ENCODE results near the gene FUS.
"Not testable (repeated sequence)": the region's sequence is repeated elsewhere in the genome, so short reads cannot be mapped to it uniquely, and the experiment has no call there.

The FUS gene

DNA sequence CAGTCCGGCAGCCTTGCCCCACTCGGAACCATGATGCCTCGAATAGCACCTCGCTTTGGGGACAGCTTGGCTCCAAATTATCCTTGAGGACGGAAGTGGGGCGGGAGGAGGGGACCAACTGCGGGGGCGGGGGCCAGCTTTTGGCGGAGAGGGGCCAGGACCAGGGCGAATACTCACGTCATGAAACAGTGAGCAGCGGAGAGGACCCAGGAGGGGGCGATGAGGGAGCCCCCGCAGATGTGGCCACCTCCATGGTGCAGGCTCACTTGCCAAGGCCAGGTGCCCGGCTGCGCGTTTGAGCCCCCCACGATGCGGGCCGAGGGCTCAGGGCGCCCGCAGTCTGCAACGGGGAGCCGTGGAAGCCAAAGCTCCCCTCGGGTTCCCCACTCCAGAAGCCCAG lies 31.0 kb upstream of the FUS start:
- no peak for ATAC-seq (replicated peaks; ENCODE audit: extremely low read depth, poor library complexity, severe bottlenecking)
- Mint-ChIP-seq H3K4me3 (no peak overlapping the region), H3K27ac (ENCODE audit: low read depth) (no peak overlapping the region), H3K4me1 (peaks cover 5% of the 10 kb centered on the region), H3K27me3 (no peaks in the 10 kb centered on the region), H3K9me3 (no peaks in the 10 kb centered on the region), H3K36me3 (ENCODE audit: insufficient read depth) (peaks cover 5% of the 10 kb centered on the region)
- DNase-seq (ENCODE audit: low spot score in 2 of 2), result no peak

DNA sequence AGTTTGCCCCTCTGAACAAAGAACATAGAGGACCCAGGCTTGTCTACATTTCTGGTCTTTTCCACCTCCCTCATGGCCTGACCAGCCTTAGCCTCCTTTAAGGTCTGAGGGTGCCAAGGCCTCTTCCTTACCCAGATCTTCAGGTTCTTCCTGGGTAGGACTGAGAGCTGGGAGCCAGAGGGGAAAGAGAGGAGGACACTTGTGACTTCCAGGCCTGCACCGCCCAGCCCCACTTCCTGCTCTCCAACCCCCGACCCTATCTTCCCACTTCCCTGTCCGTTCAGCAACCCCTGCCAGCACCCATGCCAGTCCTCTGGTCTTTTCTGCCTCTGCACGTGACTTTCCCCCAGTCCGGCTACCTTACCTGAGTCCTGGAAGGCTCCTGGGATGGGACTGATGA lies 30.6 kb upstream of the FUS start:
- ATAC-seq (replicated peaks; ENCODE audit: extremely low read depth, poor library complexity, severe bottlenecking), result no peak
- Mint-ChIP-seq H3K4me1 (peaks cover 5% of the 10 kb centered on the region), H3K9me3 (no peaks in the 10 kb centered on the region)

DNA sequence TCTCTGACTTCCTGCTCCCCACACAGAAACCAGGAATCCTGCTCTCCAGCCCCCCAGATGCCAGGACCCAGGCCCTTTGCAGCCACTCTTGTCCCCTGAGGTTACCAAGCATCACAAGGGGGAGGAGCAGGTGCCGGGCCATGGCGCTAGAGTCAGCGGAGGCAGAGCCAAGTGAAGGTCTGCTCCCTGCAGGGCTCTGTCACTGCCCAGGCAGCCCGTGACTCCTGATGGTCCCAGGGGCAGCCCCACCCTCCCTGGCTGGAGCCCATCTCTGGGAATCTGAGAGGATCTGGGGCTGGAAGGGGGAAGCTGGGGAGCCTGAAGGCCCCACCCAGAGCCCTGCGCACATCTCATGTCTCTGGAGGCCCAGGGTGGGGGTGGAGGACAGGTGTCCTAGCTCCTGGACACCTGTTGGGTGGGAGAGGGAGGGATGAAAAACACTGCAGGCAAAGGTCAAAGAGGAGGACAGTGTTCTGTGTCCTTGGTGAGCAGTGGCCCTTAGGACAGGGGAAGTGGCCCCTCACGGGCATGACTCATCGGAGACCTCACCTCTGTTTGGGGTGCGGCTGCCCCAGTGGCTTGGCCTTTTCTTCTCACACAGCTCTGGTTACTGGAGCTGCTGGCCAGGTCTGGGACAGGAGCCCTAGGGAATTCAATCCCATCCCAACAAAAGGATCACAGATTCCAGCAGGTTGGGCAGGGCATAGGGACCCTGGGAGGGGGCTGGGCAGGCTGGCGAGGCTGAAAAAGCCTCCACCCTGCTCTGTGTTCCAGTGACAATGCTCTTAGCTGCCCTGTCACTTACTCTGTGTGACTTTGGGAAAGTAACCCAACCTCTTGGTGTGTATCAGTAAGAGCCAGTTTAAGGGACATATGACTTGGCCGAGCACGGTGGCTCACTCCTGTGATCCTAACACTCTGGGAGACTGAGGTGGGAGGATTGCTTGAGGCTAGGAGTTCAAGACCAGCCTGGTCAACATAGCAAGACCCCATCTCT lies 29.7 kb upstream of the FUS start, which contains the start of gene PRSS36:
Gene PRSS36 (minus strand): TSS at position 173 of the 997 bp plus-strand sequence. CDS start 31 bp downstream, at position 142.
- peaks cover 5% of the 10 kb centered on the region for H3K4me1 Mint-ChIP-seq
- no peaks in the 10 kb centered on the region for H3K27me3 Mint-ChIP-seq
- peaks cover 2% of the 10 kb centered on the region for H3K36me3 Mint-ChIP-seq (ENCODE audit: insufficient read depth)
- no peak for DNase-seq (ENCODE audit: low spot score in 2 of 2)
- no peak within 1 kb of the TSS for H3K27ac Mint-ChIP-seq (ENCODE audit: low read depth)
- no peak for ATAC-seq (replicated peaks; ENCODE audit: extremely low read depth, poor library complexity, severe bottlenecking)
- H3K9me3 Mint-ChIP-seq, result no peaks in the 10 kb centered on the region
- no peak within 1 kb of the TSS for H3K4me3 Mint-ChIP-seq

More for the DNA sequence above, 30.6 kb upstream of the FUS start:
- Mint-ChIP-seq H3K4me3 (no peak overlapping the region), H3K27ac (ENCODE audit: low read depth) (no peak overlapping the region), H3K36me3 (ENCODE audit: insufficient read depth) (peaks cover 5% of the 10 kb centered on the region), H3K27me3 (no peaks in the 10 kb centered on the region)
- DNase-seq (ENCODE audit: low spot score in 2 of 2), result no peak

DNA sequence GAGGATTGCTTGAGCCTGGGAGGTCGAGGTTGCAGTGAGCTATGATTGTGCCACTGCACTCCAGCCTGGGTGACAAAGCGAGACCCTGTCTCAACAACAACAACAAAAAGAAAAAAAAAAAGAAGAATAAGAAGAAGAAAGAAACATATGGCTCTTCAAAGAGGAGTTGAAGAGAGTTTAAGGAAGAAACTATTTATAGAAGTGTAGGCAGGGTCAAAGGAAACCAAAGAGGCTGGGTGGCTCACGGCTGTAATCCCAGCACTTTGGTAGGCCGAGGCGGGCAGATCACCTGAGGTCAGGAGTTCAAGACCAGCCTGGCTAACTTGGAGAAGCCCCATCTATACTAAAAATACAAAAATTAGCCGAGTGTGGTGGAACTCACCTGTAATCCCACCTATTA lies 29.0 kb upstream of the FUS start:
- not testable (repeated sequence) for DNase-seq (ENCODE audit: low spot score in 2 of 2); H3K4me1 Mint-ChIP-seq; H3K27ac Mint-ChIP-seq (ENCODE audit: low read depth); H3K27me3 Mint-ChIP-seq; ATAC-seq (replicated peaks; ENCODE audit: extremely low read depth, poor library complexity, severe bottlenecking); H3K9me3 Mint-ChIP-seq; H3K4me3 Mint-ChIP-seq; H3K36me3 Mint-ChIP-seq (ENCODE audit: insufficient read depth)

DNA sequence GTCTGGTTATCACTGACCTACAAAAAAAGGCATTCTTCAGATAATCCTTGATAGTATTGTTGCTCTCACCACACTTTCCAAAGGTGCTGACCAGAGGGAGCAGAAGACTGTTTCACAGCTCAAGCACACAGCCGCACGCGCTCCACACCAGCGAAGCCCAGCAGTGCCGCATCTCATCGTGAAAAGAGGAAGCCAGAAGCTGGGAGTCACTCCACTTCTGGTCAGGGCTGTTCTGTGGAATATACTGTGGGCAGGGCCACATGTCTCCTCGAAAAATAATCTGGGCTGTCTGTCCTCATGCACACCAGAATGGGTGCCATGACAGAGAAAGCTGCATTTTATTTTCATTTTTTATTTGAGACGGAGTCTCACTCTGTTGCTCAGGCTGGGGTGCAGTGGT lies 22.8 kb upstream of the FUS start:
- H3K27me3 Mint-ChIP-seq, result no peaks in the 10 kb centered on the region
- H3K9me3 Mint-ChIP-seq, result no peaks in the 10 kb centered on the region
- H3K36me3 Mint-ChIP-seq (ENCODE audit: insufficient read depth), result no peaks in the 10 kb centered on the region
- no peak overlapping the region for H3K4me3 Mint-ChIP-seq
- H3K4me1 Mint-ChIP-seq, result peaks cover 4% of the 10 kb centered on the region
- no peak overlapping the region for H3K27ac Mint-ChIP-seq (ENCODE audit: low read depth)
- ATAC-seq (replicated peaks; ENCODE audit: extremely low read depth, poor library complexity, severe bottlenecking) (no peak), DNase-seq (ENCODE audit: low spot score in 2 of 2) (no peak)

DNA sequence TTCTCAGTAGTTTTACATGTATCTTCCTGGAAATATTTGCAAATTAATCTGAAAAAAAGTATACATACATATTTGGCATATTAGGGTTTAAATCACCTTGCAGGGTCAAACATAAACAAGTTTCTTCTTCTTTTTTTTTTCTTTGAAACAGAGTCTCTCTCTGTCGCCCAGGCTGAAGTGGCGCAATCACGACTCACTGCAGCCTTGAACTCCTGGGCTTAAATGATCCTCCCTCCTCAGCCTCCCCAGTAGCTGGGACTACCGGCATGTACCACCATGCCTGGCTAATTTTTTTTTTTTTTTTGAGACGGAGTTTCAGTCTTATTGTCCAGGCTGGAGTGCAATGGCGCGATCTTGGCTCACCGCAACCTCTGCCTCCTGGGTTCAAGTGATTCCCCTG lies 12.6 kb upstream of the FUS start:
- Mint-ChIP-seq H3K4me3 (no peak overlapping the region), H3K36me3 (ENCODE audit: insufficient read depth) (no peaks in the 10 kb centered on the region), H3K9me3 (no peaks in the 10 kb centered on the region), H3K27ac (ENCODE audit: low read depth) (no peak overlapping the region), H3K4me1 (no peaks in the 10 kb centered on the region), H3K27me3 (no peaks in the 10 kb centered on the region)
- DNase-seq (ENCODE audit: low spot score in 2 of 2), result no peak
- ATAC-seq (replicated peaks; ENCODE audit: extremely low read depth, poor library complexity, severe bottlenecking), result no peak

DNA sequence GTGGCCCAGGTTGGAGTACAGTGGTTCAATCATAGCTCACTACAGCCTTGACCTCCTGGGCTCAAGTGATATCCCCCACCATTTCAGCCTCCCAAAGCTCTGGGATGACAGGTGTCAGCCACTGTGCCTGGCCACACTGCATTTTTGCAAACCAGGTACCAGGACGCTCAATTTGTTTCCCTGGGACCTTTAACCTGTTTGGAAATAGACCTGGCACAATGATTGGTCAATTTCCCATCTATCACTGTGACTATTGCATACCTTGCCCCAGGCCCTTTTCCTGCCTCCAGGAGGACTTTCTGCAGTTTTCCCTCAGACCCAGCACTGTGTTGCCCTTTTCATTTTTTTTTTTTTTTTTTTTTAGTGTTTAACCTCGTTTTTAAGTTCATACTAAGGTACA lies 11.1 kb upstream of the FUS start:
- H3K27me3 Mint-ChIP-seq, result no peaks in the 10 kb centered on the region
- no peaks in the 10 kb centered on the region for H3K36me3 Mint-ChIP-seq (ENCODE audit: insufficient read depth)
- no peak for DNase-seq (ENCODE audit: low spot score in 2 of 2)
- no peak overlapping the region for H3K27ac Mint-ChIP-seq (ENCODE audit: low read depth)
- no peak for ATAC-seq (replicated peaks; ENCODE audit: extremely low read depth, poor library complexity, severe bottlenecking)
- H3K4me3 Mint-ChIP-seq, result no peak overlapping the region
- H3K4me1 Mint-ChIP-seq, result no peaks in the 10 kb centered on the region
- no peaks in the 10 kb centered on the region for H3K9me3 Mint-ChIP-seq

DNA sequence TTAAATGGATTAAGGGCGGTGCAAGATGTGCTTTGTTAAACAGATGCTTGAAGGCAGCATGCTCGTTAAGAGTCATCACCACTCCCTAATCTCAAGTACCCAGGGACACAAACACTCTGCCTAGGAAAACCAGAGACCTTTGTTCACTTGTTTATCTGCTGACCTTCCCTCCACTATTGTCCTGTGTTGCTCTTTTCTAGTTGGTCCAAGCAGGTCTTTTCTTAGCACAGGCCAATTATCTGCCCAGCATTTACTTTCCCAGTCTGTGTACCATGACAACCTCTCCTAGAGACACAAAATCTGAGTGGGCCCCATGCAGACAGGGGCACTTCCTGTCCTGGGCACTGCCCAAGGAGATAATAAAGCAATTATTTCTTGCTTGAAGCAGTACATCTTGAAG lies 9.9 kb upstream of the FUS start:
- not testable (repeated sequence) for H3K27ac Mint-ChIP-seq (ENCODE audit: low read depth); DNase-seq (ENCODE audit: low spot score in 2 of 2); H3K27me3 Mint-ChIP-seq; H3K36me3 Mint-ChIP-seq (ENCODE audit: insufficient read depth); H3K9me3 Mint-ChIP-seq; H3K4me1 Mint-ChIP-seq; H3K4me3 Mint-ChIP-seq; ATAC-seq (replicated peaks; ENCODE audit: extremely low read depth, poor library complexity, severe bottlenecking)

DNA sequence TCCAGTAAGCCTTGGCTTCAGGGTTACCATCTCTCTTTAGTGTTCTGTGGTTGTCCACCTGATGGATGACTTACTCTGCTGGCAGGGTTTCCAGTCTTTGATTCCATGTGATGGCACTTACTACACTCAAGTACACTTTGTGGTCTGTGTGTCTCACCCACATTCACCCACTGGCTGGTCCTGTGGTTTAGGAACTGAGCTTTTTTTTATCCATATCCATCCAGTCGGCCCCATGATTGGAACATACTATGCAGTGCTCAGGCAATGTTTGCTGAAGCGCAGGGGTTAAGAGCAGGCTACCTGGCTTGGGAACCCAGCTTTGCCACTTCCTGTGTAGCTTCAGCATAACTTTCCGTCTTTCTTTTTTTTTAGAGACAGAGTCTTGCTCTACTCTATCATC lies 2.8 kb upstream of the FUS start:
- H3K27me3 Mint-ChIP-seq, result no peaks in the 10 kb centered on the region
- peaks cover 33% of the 10 kb centered on the region for H3K36me3 Mint-ChIP-seq (ENCODE audit: insufficient read depth)
- H3K9me3 Mint-ChIP-seq, result no peaks in the 10 kb centered on the region
- peak overlapping the region; percentile 6 for H3K27ac Mint-ChIP-seq (ENCODE audit: low read depth)
- peaks cover 38% of the 10 kb centered on the region for H3K4me1 Mint-ChIP-seq
- H3K4me3 Mint-ChIP-seq, result peak overlapping the region; percentile 98
- DNase-seq (ENCODE audit: low spot score in 2 of 2) (peak; percentile 31 to 34), ATAC-seq (replicated peaks; ENCODE audit: extremely low read depth, poor library complexity, severe bottlenecking) (peak; percentile 26)

DNA sequence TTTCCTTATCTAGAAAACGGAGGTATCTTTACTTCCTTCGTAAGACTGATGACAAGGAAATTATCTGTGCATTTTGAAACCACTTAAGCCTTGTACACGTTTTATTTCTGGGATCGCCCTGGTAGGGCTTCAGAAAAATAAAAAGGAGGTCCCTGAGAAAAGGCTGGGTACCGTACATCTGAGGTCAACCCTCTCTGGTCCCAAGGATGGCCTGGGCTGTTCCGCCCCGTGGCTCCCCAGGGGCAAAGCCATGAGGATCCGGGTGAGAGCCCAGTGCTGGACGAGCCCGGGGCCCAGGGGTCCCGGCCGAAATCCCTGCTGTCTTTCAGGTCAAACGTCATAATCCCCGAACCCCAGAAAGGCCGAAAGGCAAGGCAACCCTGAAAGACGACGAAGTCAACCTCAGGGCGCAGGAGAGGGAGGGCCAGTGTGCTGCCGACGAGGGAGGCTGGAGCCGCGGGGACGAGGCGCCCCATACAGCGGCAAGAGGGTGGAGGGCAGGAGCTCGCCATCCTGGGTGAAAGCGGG lies 656 bp upstream of the FUS start:
- peak overlapping the region; percentile 99 for H3K27ac Mint-ChIP-seq (ENCODE audit: low read depth)
- H3K36me3 Mint-ChIP-seq (ENCODE audit: insufficient read depth), result peaks cover 55% of the 10 kb centered on the region
- DNase-seq (ENCODE audit: low spot score in 2 of 2) (no peak), ATAC-seq (replicated peaks; ENCODE audit: extremely low read depth, poor library complexity, severe bottlenecking) (no peak)
- H3K4me1 Mint-ChIP-seq, result peaks cover 59% of the 10 kb centered on the region
- peak overlapping the region; percentile 98 for H3K4me3 Mint-ChIP-seq
- no peaks in the 10 kb centered on the region for H3K27me3 Mint-ChIP-seq
- no peaks in the 10 kb centered on the region for H3K9me3 Mint-ChIP-seq

DNA sequence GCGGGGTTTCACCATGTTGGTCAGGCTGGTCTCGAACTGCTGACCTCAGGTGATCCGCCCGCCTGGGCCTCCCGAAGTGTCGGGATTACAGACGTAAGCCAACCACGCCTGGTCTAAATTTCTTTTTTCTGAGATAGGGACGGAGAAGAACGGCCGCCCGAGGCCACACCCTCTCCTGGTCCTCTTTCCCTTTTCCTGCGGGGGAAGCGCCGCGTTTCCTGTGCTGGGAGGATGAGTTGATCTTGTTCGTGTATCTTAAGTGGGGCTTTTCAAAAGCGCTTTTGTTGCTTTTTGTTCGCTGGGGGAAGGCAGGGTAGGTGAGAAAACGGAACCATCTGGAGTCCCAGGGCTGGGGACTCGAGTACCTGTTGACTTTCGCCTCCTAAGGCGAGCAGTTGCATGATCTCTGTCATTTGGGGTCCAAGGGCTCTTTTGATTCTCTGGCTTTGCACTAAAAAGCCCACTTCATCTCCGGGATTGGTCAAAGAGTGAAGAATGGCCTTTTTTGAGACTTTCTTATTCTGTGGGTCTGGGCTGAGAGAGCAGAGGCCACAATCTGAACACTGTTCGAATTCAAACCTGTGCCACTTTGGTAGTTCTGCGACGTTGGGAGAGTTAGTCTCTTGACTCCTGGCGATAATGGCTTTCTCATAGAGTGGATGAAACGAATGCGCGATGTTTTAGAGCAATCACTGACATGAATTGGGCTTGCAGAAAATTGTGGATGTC lies 1.3 kb downstream of the FUS start:
- Mint-ChIP-seq H3K4me3 (peak overlapping the region; percentile 98), H3K27me3 (no peaks in the 10 kb centered on the region), H3K27ac (ENCODE audit: low read depth) (peak overlapping the region; percentile 99), H3K36me3 (ENCODE audit: insufficient read depth) (peaks cover 73% of the 10 kb centered on the region), H3K4me1 (peaks cover 77% of the 10 kb centered on the region), H3K9me3 (no peaks in the 10 kb centered on the region)
- DNase-seq (ENCODE audit: low spot score in 2 of 2) (no peak), ATAC-seq (replicated peaks; ENCODE audit: extremely low read depth, poor library complexity, severe bottlenecking) (no peak)

DNA sequence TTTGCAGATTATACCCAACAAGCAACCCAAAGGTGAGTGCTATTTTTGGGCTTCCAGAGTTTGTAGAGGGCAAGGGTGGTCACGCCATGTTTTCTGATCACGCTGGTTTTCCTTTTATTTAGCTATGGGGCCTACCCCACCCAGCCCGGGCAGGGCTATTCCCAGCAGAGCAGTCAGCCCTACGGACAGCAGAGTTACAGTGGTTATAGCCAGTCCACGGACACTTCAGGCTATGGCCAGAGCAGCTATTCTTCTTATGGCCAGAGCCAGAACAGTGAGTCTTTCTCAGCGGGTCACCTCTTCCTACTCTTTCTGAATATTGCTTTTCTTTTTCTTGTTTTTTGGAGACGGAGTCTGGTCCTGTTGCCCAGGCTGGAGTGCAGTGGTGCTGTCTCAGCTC lies 2.5 kb downstream of the FUS start:
- H3K9me3 Mint-ChIP-seq, result no peaks in the 10 kb centered on the region
- peaks cover 85% of the 10 kb centered on the region for H3K36me3 Mint-ChIP-seq (ENCODE audit: insufficient read depth)
- ATAC-seq (replicated peaks; ENCODE audit: extremely low read depth, poor library complexity, severe bottlenecking), result no peak
- peak overlapping the region; percentile 99 for H3K27ac Mint-ChIP-seq (ENCODE audit: low read depth)
- peak overlapping the region; percentile 98 for H3K4me3 Mint-ChIP-seq
- DNase-seq (ENCODE audit: low spot score in 2 of 2), result no peak
- H3K27me3 Mint-ChIP-seq, result no peaks in the 10 kb centered on the region
- peaks cover 81% of the 10 kb centered on the region for H3K4me1 Mint-ChIP-seq

All from central memory CD8-positive, alpha-beta T cell (primary cell).